ENCODE data around the gene MAP3K7. TPM values are rescaled to one million over a fixed set of nuclear protein-coding genes. Genes with fewer than 3 reads are reported as not detected.

Gene MAP3K7
- total RNA-seq, 1 donor from 2014 or later = 31.8 TPM

DNA sequence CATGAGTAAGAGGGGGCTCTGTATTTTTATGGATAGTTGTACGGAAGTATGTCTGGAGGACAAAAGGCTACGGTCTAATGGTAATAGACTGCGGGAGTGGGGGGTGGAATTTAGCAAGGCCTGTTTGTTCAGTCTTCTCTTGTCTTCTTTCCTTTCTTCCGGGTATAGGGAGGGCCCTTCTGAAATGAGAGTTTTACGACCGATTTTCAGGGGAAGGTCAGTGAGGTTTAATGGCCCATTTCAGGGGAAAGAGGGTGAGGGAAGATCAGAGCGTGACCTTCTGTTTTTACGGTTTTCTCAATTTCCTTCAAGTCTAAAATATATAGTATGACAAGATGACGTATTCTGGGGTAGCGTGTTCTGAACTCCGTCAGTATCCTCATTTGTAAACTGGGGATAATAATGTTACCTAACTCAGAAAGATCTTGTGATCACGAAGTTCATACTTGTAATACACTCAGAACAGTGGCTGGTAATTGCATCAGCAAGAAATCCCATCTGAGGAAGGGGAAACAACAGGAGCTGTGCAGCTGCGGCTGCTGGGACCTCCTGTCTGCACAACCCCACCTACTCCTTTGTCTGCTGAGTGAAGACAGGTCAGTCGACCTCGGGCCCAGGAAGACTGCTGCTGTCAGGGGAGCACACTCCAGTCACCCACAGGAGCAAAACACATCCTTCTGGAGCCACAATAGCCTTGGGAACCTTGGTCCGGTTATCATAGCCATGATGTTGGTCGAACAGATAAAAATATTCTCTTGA lies 90.4 kb downstream of the MAP3K7 start:
- H3K27me3 Mint-ChIP-seq = peaks cover 24% of the 10 kb centered on the region
- H3K4me3 Mint-ChIP-seq = no peak overlapping the region
- intact Hi-C loops (cut with micrococcal nuclease) = no loop called here
- DNase-seq = no peak
- H3K27ac Mint-ChIP-seq = no peak overlapping the region
- peaks cover 10% of the 10 kb centered on the region for H3K4me1 Mint-ChIP-seq
- H3K36me3 Mint-ChIP-seq (ENCODE audit: low read depth) = no peaks in the 10 kb centered on the region
- peaks cover 3% of the 10 kb centered on the region for H3K9me3 Mint-ChIP-seq

DNA sequence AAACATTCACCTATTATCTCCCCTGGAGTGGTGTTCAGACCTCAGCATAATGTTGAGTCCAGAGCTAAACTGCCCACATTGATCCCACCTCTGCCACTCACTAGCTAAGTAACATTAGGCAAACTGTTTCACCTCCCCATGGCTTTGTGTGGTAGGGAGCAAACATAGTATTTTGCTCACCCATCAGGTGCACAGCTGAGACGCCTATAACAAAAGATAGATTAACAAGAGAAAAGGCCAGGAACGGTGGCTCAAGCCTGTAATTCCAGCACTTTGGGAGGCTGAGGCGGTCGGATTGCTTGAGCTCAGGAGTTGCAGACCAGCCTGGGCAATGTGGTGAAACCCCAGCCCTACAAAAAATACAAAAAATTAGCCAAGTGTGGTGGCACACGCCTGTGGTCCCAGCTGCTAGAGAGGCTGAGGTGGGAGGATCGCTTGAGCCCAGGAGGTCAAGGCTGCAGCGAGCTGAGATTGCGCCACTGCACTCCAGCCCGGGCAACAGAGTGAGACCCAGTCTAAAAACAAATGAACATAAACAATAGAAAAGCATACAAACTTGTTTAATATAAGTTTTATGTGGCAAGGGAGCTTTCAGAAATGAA lies 91.6 kb downstream of the MAP3K7 start:
- intact Hi-C loops (cut with micrococcal nuclease) = no loop called here
- Mint-ChIP-seq H3K4me1 (peaks cover 10% of the 10 kb centered on the region), H3K27ac (no peak overlapping the region), H3K36me3 (ENCODE audit: low read depth) (no peaks in the 10 kb centered on the region), H3K27me3 (peaks cover 27% of the 10 kb centered on the region), H3K9me3 (peaks cover 3% of the 10 kb centered on the region), H3K4me3 (no peak overlapping the region)
- no peak for DNase-seq

DNA sequence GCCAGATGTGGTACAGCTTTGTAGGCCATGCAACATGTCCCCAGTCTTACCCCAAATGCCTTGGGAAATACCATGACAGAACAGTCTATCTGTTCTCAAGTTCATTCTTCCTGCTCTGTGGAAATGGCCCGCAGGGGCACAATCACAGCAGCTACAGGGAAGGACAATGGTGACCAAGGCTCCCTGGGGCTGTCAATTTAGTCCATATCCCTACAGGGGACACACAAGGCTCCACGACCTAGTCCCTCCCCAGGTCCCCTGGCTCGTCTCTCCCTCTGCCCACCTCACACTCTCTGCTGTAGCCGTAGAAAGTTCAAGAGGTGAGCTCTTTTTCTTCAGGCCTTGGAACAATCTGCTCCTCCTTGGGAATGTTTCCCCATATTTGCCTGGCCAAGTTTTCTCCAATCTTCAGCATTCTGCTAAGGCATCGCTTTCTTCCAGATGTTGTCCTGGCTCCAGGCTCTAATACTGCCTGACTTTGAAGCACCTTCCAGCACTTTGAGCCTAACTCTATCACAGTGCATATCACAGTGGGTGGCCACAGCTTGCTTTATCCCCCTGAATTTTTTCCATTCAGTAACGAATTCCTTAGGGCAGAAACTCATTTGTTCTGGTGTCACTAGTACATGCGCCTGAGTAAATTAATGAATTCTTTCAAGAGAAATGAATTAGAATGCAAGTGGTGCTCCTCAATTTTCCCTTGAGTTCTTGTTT lies 92.6 kb downstream of the MAP3K7 start:
- no peaks in the 10 kb centered on the region for H3K36me3 Mint-ChIP-seq (ENCODE audit: low read depth)
- peaks cover 3% of the 10 kb centered on the region for H3K9me3 Mint-ChIP-seq
- peaks cover 32% of the 10 kb centered on the region for H3K27me3 Mint-ChIP-seq
- H3K27ac Mint-ChIP-seq = no peak overlapping the region
- H3K4me3 Mint-ChIP-seq = no peak overlapping the region
- peaks cover 10% of the 10 kb centered on the region for H3K4me1 Mint-ChIP-seq
- intact Hi-C loops (cut with micrococcal nuclease) = no loop called here
- no peak for DNase-seq

GRCh38 chr6:90493332-90493731 lies 93.5 kb downstream of the MAP3K7 start:
- no peaks in the 10 kb centered on the region for H3K36me3 Mint-ChIP-seq (ENCODE audit: low read depth)
- intact Hi-C loops (cut with micrococcal nuclease) = no loop called here

GRCh38 chr6:90492798-90493197 lies 94.1 kb downstream of the MAP3K7 start:
- Mint-ChIP-seq H3K27me3 (peaks cover 29% of the 10 kb centered on the region), H3K9me3 (peaks cover 3% of the 10 kb centered on the region), H3K36me3 (ENCODE audit: low read depth) (no peaks in the 10 kb centered on the region), H3K4me3 (no peak overlapping the region), H3K27ac (no peak overlapping the region), H3K4me1 (peaks cover 13% of the 10 kb centered on the region)
- peak; percentile 28 for DNase-seq
- intact Hi-C loops (cut with micrococcal nuclease) = no loop called here

More at GRCh38 chr6:90493332-90493731, 93.5 kb downstream of the MAP3K7 start:
- DNase-seq = peak; percentile 16
- H3K4me3 Mint-ChIP-seq = no peak overlapping the region
- peaks cover 13% of the 10 kb centered on the region for H3K4me1 Mint-ChIP-seq
- peaks cover 3% of the 10 kb centered on the region for H3K9me3 Mint-ChIP-seq
- H3K27me3 Mint-ChIP-seq = peaks cover 29% of the 10 kb centered on the region
- H3K27ac Mint-ChIP-seq = no peak overlapping the region

DNA sequence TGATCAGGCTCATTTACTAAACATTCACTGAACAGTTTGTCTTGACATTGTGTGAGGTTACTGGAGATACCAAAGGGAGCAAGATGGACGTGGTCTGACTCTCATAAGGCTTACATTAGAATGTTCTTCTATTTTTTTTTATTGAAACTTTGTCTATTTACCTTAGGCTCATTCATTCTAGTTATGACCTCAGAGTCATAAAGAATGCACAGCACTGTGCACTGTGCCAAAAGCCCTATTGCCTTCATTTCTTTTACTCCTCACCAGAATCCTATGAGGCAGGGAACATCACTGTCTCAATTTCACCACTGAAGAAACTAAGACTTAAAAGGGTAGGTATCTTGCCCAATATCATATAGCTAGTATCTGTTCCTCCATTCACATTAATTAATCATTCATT lies 94.5 kb downstream of the MAP3K7 start:
- intact Hi-C loops (cut with micrococcal nuclease) = no loop called here
- H3K27me3 Mint-ChIP-seq = peaks cover 25% of the 10 kb centered on the region
- no peaks in the 10 kb centered on the region for H3K36me3 Mint-ChIP-seq (ENCODE audit: low read depth)
- DNase-seq = no peak
- no peak overlapping the region for H3K27ac Mint-ChIP-seq
- no peak overlapping the region for H3K4me3 Mint-ChIP-seq
- peaks cover 13% of the 10 kb centered on the region for H3K4me1 Mint-ChIP-seq
- H3K9me3 Mint-ChIP-seq = peaks cover 3% of the 10 kb centered on the region

DNA sequence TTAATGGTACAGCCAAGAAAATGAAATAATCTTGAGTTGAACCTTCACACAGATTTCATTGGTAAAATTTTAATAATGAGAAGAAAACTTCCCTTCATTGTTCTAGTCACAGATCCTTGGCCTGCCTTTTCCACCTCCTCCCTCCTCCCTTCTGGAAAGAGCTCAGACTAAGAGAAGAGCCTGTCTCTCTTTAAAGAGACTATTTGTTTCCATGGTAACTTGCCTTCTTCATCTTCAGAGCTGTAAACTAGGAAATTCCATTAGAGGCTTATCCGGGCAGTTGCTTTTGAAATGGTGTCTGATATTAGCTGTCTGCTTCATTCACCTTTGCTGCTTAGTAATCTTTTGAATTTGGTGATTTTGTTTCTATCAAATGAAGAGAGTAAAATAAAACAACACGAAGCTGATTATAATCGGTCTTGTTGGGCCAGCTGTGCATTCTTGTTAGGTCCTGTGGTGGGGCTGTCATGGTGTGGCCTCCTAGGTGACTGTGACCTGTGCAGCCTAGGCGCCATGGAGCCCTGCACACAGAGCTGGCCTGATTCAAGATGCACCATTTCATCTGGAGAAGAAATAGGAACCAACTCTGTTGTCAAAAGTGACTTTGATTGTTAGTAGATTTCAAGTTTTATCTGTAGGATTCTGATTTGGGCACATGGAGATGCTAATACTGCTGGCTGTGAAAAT lies 96.7 kb downstream of the MAP3K7 start:
- DNase-seq = no peak
- Mint-ChIP-seq H3K36me3 (ENCODE audit: low read depth) (peaks cover 7% of the 10 kb centered on the region), H3K27ac (no peak overlapping the region), H3K27me3 (peaks cover 17% of the 10 kb centered on the region), H3K4me1 (peaks cover 19% of the 10 kb centered on the region), H3K9me3 (peaks cover 6% of the 10 kb centered on the region), H3K4me3 (no peak overlapping the region)
- intact Hi-C loops (cut with micrococcal nuclease) = no loop called here

GRCh38 chr6:90488816-90489215 lies 98.1 kb downstream of the MAP3K7 start:
- Mint-ChIP-seq H3K36me3 (ENCODE audit: low read depth) (peaks cover 7% of the 10 kb centered on the region), H3K27ac (no peak overlapping the region), H3K27me3 (peaks cover 13% of the 10 kb centered on the region), H3K4me1 (peaks cover 19% of the 10 kb centered on the region), H3K9me3 (peaks cover 6% of the 10 kb centered on the region), H3K4me3 (no peak overlapping the region)
- intact Hi-C loops (cut with micrococcal nuclease) = no loop called here
- no peak for DNase-seq

GRCh38 chr6:90485635-90486277 lies 101.1 kb downstream of the MAP3K7 start:
- Mint-ChIP-seq H3K4me1 (peaks cover 10% of the 10 kb centered on the region), H3K36me3 (ENCODE audit: low read depth) (peaks cover 7% of the 10 kb centered on the region), H3K4me3 (no peak overlapping the region), H3K27ac (no peak overlapping the region), H3K27me3 (peaks cover 8% of the 10 kb centered on the region), H3K9me3 (peaks cover 3% of the 10 kb centered on the region)
- DNase-seq = no peak
- intact Hi-C loops (cut with micrococcal nuclease) = no loop called here

- Mint-ChIP-seq H3K27ac (no peak overlapping the region), H3K36me3 (ENCODE audit: low read depth) (peaks cover 7% of the 10 kb centered on the region), H3K4me1 (peaks cover 10% of the 10 kb centered on the region), H3K27me3 (peaks cover under 1% of the 10 kb centered on the region), H3K4me3 (no peak overlapping the region), H3K9me3 (peaks cover 3% of the 10 kb centered on the region)
- intact Hi-C loops (cut with micrococcal nuclease) = no loop called here
- no peak for DNase-seq
Observed at GRCh38 chr6:90484903-90485302, 102.0 kb downstream of the MAP3K7 start.

DNA sequence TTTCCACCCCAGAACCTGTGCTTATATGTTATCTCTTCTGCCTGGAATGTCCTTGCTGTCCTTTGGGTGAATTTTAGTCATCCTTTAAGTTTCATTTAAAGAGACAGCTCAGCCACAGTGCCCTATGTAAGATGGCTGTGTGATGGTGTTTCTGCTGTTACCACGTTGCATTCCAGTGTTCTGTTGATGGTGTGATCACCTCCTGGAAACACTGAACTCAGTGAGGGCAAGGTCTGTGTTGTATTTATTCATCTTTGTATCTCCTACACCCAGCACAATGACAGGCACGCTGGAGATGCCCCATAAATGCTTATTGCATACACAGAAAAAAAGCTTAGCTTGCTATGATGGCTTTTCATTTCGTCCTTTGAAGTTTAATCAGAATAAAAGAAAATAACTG lies 102.5 kb downstream of the MAP3K7 start:
- intact Hi-C loops (cut with micrococcal nuclease) = no loop called here
- DNase-seq = no peak
- no peak overlapping the region for H3K4me3 Mint-ChIP-seq
- no peaks in the 10 kb centered on the region for H3K27me3 Mint-ChIP-seq
- peaks cover 7% of the 10 kb centered on the region for H3K36me3 Mint-ChIP-seq (ENCODE audit: low read depth)
- H3K9me3 Mint-ChIP-seq = peaks cover 3% of the 10 kb centered on the region
- peaks cover 11% of the 10 kb centered on the region for H3K4me1 Mint-ChIP-seq
- H3K27ac Mint-ChIP-seq = no peak overlapping the region

GRCh38 chr6:90483956-90484355 lies 102.9 kb downstream of the MAP3K7 start:
- no peak for DNase-seq
- Mint-ChIP-seq H3K27me3 (no peaks in the 10 kb centered on the region), H3K9me3 (peaks cover 3% of the 10 kb centered on the region), H3K4me1 (peaks cover 14% of the 10 kb centered on the region), H3K4me3 (no peak overlapping the region), H3K27ac (no peak overlapping the region), H3K36me3 (ENCODE audit: low read depth) (peaks cover 7% of the 10 kb centered on the region)
- intact Hi-C loops (cut with micrococcal nuclease) = no loop called here

DNA sequence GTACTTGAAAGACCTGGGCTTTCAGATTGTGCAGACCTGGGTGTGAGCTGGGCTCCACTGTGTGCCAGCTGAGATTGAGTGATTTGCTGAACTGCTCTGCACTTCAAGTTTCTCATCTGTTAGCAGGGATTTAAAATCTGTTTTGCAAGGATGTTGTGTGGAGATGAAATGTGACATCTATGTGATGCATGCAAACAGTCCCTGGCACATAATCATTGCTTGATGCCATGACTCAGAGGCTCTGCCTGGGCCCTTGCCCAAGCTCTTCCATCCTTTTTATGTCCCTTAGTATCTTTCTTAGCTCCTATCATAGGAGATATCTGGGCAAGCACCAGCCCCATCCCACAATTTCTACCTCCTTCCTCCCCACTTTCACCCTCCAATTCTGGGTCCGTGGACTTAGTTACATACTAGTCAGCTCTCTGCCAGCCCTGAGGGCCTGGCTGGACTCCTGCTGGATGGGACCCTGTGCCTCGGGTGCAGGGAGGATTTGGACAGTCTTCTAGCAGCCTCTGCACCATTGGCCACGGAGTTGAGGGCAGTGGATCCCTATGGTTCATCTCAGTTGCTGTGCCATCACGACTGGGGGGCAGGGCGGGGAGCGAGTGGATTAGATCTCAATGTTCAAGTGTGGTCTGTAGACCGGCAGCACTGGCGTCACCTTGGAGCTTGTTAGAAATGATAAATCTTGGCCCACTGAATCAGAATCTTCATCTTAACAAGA lies 103.6 kb downstream of the MAP3K7 start:
- H3K4me1 Mint-ChIP-seq = peaks cover 18% of the 10 kb centered on the region
- DNase-seq = no peak
- H3K9me3 Mint-ChIP-seq = peaks cover 3% of the 10 kb centered on the region
- H3K27ac Mint-ChIP-seq = peak overlapping the region; percentile 52
- H3K27me3 Mint-ChIP-seq = no peaks in the 10 kb centered on the region
- H3K36me3 Mint-ChIP-seq (ENCODE audit: low read depth) = peaks cover 7% of the 10 kb centered on the region
- no peak overlapping the region for H3K4me3 Mint-ChIP-seq
- intact Hi-C loops (cut with micrococcal nuclease) = no loop called here
